IPS-18c (cell line): ENCODE measurements around the gene GRID2.

Source experiments
- H3K4me3 ChIP-seq: 2 replicates; pipeline ENCODE4 v1.7.0; 2013; ENCODE audit warnings: low read depth, mild to moderate bottlenecking, low read length, moderate library complexity; ENCODE audit not compliant: insufficient read depth
- H3K9me3 ChIP-seq: one replicate; pipeline ENCODE4 v1.6.1; 2013; ENCODE audit warnings: mild to moderate bottlenecking, low read length, moderate library complexity; ENCODE audit not compliant: control insufficient read depth, insufficient read depth

GRID2 gene

DNA sequence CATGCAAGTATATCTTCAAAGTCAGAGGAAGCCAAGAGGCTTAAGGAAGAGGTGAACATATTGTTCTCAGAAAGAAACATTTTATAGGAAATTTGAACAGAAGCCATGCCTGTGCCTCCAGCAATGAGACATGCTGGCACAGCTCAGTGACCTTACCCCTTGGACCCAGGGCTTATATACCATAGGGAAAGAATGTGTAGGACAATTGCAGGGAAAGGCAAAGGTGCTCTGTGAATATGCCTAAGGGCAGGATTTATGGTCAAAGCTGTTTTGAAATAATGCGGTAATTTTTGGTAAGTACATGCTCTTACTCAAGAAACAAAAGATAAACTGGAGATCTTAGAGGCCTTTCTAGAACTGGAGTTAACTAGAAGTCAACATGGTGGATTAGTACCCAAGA, 568.8 kb downstream of the GRID2 start:
- no peak overlapping the region for H3K4me3 ChIP-seq
- no peaks in the 10 kb centered on the region for H3K9me3 ChIP-seq

DNA sequence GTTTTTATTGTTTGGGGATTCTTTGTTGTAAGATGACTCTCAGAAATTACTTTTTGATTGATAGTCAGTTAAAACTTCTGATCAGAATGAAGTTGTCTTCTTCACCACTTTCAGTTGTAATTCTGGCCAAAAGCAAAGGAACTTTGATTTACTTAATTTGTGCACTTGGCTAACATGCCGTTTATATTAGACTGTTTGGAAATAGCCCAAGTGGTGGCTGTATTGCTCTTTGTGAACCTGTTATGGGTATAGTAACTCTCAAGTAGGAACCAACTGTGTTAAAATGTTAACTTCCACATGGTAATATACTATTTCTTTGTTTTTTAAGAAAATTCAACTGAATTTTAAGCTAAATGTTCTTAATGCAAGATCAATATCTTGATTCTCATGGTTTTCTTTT, 581.9 kb downstream of the GRID2 start:
- Histone ChIP-seq H3K4me3 (no peak overlapping the region), H3K9me3 (no peaks in the 10 kb centered on the region)

DNA sequence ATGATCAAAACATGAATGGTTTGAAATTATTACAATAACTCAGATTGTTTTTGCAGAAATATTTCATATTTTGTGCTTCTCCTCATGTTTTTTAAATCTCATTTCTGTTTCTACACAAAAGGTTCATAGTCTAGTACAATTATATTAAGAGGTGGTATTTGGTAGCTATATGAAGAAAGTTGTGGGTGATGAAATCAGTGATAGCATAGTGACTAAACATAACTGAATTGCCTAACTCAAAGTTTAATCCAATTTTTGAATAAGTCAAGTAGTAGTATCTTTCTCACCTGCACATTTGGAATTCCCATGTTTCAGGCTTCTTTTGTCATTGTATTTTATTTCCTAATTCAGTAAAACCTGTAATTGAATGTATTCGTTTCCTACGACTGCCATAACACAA, 648.7 kb downstream of the GRID2 start:
- Histone ChIP-seq H3K9me3 (no peaks in the 10 kb centered on the region), H3K4me3 (no peak overlapping the region)

DNA sequence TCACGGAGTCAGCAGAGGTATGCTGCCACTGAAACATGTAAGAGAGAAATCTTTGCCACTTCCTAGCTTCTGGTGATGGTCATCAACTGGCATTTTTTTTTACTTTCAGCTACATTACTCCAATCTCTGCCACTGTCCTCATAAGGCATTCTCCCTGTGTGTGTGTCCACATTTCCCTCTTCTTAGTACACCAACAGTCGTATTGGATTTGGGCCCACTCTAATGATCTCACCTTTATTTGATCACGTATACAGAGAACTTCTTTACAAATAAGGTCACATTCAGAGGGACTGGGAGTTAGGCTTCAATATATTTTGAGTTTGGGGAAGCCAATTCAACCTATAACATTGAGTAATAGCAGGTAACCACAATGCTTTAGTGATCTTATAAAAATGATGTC, 649.1 kb downstream of the GRID2 start:
- H3K9me3 ChIP-seq = no peaks in the 10 kb centered on the region
- no peak overlapping the region for H3K4me3 ChIP-seq

DNA sequence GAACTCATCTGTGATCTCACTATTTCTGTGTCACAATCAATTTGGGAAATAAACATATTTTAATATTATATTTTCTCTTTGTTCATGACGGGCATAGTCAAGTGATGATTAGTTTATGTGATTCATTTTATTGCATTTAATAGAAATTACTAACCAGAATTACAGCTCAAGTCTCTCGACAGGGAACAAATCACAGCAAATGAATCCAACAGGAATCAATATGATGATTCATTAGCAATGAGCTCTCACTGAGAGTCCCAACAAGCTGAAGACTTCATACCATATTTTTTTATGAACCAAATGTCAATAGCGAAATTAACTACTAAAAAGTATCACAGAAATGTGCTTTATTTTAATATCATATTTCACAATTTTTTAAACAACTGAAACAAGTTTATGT, 649.7 kb downstream of the GRID2 start:
- Histone ChIP-seq H3K9me3 (no peaks in the 10 kb centered on the region), H3K4me3 (no peak overlapping the region)

DNA sequence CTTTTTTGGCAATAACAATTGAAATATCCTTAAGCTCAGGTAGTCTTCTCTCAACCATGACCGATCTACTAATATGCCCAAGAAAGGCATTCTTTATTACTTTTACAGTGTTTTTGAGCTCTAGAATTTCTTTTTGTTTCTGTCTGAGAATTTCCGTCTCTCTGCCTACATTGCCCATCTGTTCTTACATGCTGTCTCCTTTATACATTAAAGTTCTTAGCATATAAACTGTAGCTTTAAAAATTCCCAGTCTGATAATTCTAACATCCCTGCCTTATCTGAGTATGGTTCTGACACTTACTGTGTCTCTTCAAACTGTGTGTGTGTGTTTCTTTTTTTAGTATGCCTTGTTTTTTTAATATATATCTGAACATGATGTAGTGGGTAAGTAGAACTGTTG, 658.1 kb downstream of the GRID2 start:
- Histone ChIP-seq H3K4me3 (no peak overlapping the region), H3K9me3 (no peaks in the 10 kb centered on the region)

GRCh38 chr4:92962831-92963230, 659.1 kb downstream of the GRID2 start:
- no peaks in the 10 kb centered on the region for H3K9me3 ChIP-seq
- no peak overlapping the region for H3K4me3 ChIP-seq

- Histone ChIP-seq H3K9me3 (no peaks in the 10 kb centered on the region), H3K4me3 (no peak overlapping the region)
Measured at GRCh38 chr4:92968556-92968955, 664.8 kb downstream of the GRID2 start.

DNA sequence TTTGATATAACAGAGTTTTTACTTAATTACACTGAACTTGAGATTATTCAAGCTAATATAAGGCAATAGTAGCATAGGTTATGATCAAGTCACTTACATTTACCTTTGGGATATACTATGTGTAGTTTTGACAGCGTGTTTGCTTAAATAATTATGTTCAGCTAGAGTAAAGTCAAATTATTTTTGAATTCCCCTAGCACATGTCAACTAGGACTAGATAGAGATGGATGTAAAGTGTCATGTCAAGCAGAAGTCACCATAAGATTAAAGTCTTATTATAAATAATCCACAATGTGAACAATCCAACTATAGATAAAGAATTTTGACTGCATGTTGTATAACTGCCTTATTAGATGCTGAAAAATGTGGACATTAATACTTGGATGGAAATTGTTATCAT, 665.2 kb downstream of the GRID2 start:
- no peak overlapping the region for H3K4me3 ChIP-seq
- no peaks in the 10 kb centered on the region for H3K9me3 ChIP-seq

GRCh38 chr4:92969650-92970379, 666.0 kb downstream of the GRID2 start:
- H3K9me3 ChIP-seq = no peaks in the 10 kb centered on the region

DNA sequence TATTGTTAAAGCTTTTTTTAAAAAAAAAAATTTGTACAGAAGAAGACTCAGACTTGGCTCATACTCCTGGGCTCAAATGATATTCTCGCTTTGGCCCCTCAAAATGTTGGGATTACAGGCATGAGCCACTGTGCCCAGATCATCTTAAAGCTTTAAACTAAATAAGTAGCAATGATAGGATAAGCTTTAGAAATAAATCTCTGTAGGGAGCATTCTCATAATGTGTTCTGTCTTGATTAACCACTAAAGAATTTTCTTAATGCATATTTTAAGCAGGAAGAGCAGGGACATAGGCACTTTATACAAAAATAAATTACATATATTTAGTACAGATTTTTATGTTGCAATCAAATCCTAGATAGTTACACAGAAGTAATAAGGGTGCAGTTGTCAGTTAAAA, 667.2 kb downstream of the GRID2 start:
- Histone ChIP-seq H3K9me3 (no peaks in the 10 kb centered on the region), H3K4me3 (no peak overlapping the region)

More at GRCh38 chr4:92969650-92970379, 666.0 kb downstream of the GRID2 start:
- H3K4me3 ChIP-seq = no peak overlapping the region

DNA sequence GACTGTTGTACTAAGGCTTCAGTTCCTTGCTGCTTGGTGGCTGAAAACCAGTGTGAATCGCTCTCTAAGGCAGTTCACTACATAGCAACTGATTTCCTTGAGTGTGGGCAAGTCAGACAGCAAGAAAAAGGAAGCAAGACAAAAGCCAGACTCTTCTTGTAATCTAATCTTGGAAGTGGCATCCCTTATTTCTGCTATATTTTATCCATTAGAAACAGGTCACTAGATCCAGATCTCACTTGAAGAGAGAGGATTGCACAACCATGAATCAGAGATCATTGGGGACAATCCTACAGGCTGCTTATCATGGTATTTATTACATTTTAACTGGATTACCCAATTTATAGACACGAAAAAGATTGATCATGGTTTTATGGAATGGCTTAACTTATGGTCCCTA, 684.5 kb downstream of the GRID2 start:
- Histone ChIP-seq H3K4me3 (no peak overlapping the region), H3K9me3 (no peaks in the 10 kb centered on the region)

- H3K4me3 ChIP-seq = no peak overlapping the region
- no peaks in the 10 kb centered on the region for H3K9me3 ChIP-seq
Measured at GRCh38 chr4:92992758-92993157, 689.0 kb downstream of the GRID2 start.

- no peak overlapping the region for H3K4me3 ChIP-seq
- H3K9me3 ChIP-seq = no peaks in the 10 kb centered on the region
Measured at GRCh38 chr4:92994727-92995126, 691.0 kb downstream of the GRID2 start.

GRCh38 chr4:92996533-92996932, 692.8 kb downstream of the GRID2 start:
- H3K4me3 ChIP-seq = no peak overlapping the region
- H3K9me3 ChIP-seq = no peaks in the 10 kb centered on the region

- H3K4me3 ChIP-seq = no peak overlapping the region
- H3K9me3 ChIP-seq = no peaks in the 10 kb centered on the region
Measured at GRCh38 chr4:93000910-93001309, 697.1 kb downstream of the GRID2 start.

DNA sequence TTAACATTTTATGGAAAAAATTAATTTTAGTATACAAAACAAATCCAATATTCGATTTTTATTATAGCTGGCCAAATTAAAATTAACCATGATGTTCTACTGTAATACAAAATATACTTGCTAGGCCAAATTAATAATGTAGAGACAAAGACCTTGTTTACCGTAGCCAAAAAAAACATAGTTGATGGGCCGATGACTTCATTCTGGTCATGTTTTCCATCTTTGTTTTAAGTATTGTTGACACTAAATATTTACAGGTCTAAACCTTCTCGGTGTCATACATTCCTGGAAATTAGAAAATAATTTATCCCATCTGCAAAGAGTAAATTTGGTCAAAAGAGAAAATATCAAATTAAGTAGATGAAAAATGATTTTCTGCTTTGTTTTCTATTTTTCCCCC, 698.5 kb downstream of the GRID2 start:
- H3K4me3 ChIP-seq = no peak overlapping the region
- H3K9me3 ChIP-seq = no peaks in the 10 kb centered on the region

GRCh38 chr4:93016350-93016749, 712.6 kb downstream of the GRID2 start:
- Histone ChIP-seq H3K4me3 (no peak overlapping the region), H3K9me3 (no peaks in the 10 kb centered on the region)

- no peaks in the 10 kb centered on the region for H3K9me3 ChIP-seq
- no peak overlapping the region for H3K4me3 ChIP-seq
Measured at GRCh38 chr4:93018243-93018642, 714.5 kb downstream of the GRID2 start.
